GM21737 (cell line): ENCODE results near the gene PTPRN2.

ENCODE experiments used
- ATAC-seq: cut with Tn5 transposase; IDR thresholded peaks from one replicate; pipeline ENCODE4 v1.9.1; 2021; ENCODE audit warnings: mild to moderate bottlenecking, moderate library complexity; ENCODE audit not compliant: unreplicated experiment

PTPRN2 gene

GRCh38 chr7:157542068-157543021 is 1045.3 kb downstream of the PTPRN2 start:
- no peak for ATAC-seq

GRCh38 chr7:157541295-157542067 is 1046.1 kb downstream of the PTPRN2 start:
- no peak for ATAC-seq

- ATAC-seq, result no peak
Measured at GRCh38 chr7:157540606-157541294, 1046.9 kb downstream of the PTPRN2 start.

- no peak for ATAC-seq
Measured at GRCh38 chr7:157540020-157540419, 1047.6 kb downstream of the PTPRN2 start.

GRCh38 chr7:157539521-157539920 is 1048.1 kb downstream of the PTPRN2 start:
- no peak for ATAC-seq

- ATAC-seq, result no peak
Measured at GRCh38 chr7:157538735-157539134, 1048.9 kb downstream of the PTPRN2 start.

GRCh38 chr7:157538321-157538720 is 1049.3 kb downstream of the PTPRN2 start:
- no peak for ATAC-seq

GRCh38 chr7:157537056-157537455 is 1050.6 kb downstream of the PTPRN2 start:
- ATAC-seq, result no peak

- no peak for ATAC-seq
Measured at GRCh38 chr7:157532068-157532467, 1055.6 kb downstream of the PTPRN2 start.

GRCh38 chr7:157529768-157530560 is 1057.7 kb downstream of the PTPRN2 start:
- ATAC-seq, result no peak

GRCh38 chr7:157528785-157529341 is 1058.8 kb downstream of the PTPRN2 start:
- no peak for ATAC-seq

GRCh38 chr7:157527686-157528085 is 1059.9 kb downstream of the PTPRN2 start:
- ATAC-seq, result no peak

GRCh38 chr7:157526913-157527634 is 1060.5 kb downstream of the PTPRN2 start:
- no peak for ATAC-seq

- no peak for ATAC-seq
Measured at GRCh38 chr7:157526005-157526912, 1061.4 kb downstream of the PTPRN2 start.

- no peak for ATAC-seq
Measured at GRCh38 chr7:157525491-157525915, 1062.1 kb downstream of the PTPRN2 start.

GRCh38 chr7:157524731-157525130 is 1062.9 kb downstream of the PTPRN2 start:
- no peak for ATAC-seq

GRCh38 chr7:157523766-157524421 is 1063.7 kb downstream of the PTPRN2 start:
- ATAC-seq, result no peak

- no peak for ATAC-seq
Measured at GRCh38 chr7:157523371-157523765, 1064.3 kb downstream of the PTPRN2 start.
